GM19240 (cell line): ENCODE data around the gene COTL1.

ENCODE experiments used
- DNase-seq: peaks from one replicate; pipeline ENCODE4 v3.0.0; 2011; ENCODE audit warnings: low spot score; ENCODE audit not compliant: insufficient read length

The COTL1 gene, protein sequence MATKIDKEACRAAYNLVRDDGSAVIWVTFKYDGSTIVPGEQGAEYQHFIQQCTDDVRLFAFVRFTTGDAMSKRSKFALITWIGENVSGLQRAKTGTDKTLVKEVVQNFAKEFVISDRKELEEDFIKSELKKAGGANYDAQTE

DNA sequence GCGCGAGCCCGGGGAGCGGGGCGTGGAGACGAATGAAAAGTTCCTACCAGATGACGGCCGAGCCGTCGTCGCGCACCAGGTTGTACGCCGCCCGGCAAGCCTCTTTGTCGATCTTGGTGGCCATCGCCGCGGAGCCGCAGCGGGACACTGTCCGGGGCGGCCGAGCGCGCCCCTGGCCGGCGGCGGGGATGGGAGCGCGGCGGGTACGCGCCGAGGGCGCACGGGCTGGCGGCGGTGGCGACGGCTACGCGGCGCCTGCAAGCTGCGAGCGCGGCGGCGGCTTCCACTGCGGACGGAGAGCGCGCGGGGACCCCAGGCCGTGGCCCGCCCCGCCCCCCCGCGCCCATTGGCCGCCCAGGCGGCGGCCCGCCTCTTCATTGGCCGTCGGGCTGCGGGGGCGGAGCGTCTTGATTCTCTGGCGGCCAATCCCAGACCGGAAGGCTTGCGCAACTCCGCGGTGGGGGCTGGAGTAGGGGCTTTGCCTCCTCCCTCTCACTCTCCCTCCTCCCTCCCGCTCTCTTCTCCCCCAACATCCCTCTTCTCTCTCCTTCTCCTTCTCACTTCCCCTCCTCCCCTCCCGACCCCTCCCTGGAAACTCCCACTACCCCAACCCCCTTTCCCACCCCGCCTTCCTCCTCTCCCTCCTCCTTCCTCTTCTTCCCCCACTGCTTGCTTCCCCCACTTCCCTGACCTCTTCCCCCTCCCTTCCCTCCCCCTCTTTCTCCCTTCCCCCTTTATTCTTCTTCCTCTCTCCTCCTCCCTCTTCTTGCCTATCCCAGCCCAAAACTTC is at the start of gene COTL1:
Gene COTL1 (minus strand): TSS at position 288 of the 790 bp plus-strand sequence. CDS start 164 bp downstream, at position 124.
- DNase-seq: peak; percentile 90

- no peak for DNase-seq
Observed at GRCh38 chr16:84665843-84666242, 48.0 kb upstream of the COTL1 start.

GRCh38 chr16:84665359-84665758 is 47.5 kb upstream of the COTL1 start:
- DNase-seq: no peak

- peak; percentile 41 for DNase-seq
Observed at GRCh38 chr16:84663433-84664101, 45.7 kb upstream of the COTL1 start.

DNA sequence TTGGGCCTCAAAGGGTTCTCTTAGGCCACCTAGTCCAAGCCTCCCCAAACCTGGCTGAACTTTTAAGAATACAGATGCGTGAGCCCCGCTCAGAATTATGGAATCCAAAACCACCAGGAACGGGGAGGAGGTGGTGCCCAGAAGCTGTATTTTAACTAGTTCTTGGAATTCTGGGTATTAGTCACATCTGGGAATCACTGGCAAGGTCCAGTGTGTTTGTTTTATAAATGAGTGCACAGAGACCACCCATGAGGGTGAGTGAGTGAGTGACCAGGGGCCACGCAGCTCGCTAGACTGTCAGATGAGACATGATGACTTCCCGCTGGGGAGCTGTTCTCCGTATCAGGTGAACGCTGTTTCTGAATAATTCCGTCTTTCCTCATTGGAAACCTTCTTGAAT is 44.6 kb upstream of the COTL1 start:
- no peak for DNase-seq

DNA sequence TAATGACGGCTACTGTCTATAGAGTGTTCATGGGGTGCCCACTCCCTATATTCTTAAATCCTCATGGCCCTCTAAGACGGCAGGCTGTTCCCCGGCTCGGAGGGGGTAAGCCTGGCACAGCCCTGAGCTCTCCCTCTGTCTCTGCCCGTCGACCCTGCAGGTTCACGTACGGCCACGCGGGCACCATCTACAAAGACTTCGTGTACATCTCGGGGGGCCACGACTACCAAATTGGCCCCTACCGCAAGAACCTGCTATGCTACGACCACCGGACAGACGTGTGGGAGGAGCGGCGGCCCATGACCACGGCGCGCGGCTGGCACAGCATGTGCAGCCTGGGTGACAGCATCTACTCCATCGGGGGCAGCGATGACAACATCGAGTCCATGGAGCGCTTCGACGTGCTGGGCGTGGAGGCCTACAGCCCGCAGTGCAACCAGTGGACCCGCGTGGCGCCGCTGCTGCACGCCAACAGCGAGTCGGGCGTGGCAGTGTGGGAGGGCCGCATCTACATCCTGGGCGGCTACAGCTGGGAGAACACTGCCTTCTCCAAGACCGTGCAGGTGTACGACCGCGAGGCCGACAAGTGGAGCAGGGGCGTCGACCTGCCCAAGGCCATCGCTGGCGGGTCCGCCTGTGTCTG is 43.7 kb upstream of the COTL1 start:
- DNase-seq: no peak

GRCh38 chr16:84660973-84661372 is 43.1 kb upstream of the COTL1 start:
- no peak for DNase-seq

GRCh38 chr16:84659656-84660300 is 41.9 kb upstream of the COTL1 start:
- DNase-seq: no peak

DNA sequence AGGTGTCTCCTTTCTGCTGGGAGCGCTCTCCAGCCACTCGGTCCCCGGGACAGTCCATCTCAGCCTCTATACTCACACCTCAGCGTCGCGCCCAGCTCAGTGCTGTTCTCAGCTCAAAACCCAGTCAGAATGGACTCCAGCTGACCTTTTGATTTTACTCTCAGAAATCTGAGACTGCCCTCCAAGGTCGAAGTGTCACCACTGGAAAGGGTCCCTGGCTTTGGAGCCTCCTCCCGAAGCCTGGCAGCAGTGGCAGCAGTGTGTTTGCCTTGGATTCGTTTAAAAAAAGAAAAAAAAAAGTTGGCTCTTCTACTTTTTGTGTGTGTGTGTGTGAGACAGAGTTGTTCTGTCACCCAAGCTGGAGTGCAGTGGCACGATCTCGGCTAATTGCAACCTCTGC is 40.8 kb upstream of the COTL1 start:
- no peak for DNase-seq

GRCh38 chr16:84657229-84657837 is 39.5 kb upstream of the COTL1 start:
- DNase-seq: no peak

GRCh38 chr16:84656649-84657048 is 38.8 kb upstream of the COTL1 start:
- DNase-seq: no peak

DNA sequence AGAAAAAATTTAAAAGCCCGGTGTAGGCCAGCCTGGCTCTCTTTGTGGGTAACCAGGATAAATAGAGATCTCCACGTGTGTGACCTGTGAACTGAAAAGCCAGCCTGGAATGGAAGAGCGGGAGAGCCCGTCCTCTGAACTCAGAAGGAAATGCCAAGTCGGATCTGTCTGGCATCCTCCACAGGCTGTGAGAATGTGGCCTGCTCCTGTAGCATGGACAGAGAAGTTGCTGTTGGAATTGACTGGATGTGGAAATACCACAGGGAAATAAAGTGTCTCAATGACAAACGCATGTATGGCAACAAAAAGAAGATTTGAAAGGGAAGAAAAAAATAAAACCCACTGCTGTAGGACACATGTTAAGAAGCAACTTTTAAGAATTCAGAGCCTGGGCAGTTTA is 37.1 kb upstream of the COTL1 start:
- no peak for DNase-seq

DNA sequence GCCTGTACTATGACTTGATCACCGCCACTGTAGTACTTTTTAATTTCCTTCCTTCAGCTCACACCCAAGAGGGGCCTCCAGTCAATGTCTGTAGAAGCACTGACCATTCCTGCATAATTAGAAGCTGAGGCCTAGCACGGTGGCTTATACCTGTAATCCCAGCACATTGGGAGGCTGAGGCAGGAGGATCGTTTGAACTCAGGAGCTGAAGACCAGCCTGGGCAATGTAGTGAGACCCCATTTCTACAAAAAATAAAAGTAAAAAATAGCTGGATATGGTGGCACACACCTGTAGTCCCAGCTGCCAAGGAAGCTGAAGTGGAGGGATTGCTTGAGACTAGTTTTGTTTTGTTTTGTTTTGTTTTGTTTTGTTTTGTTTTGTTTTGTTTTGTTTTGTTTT is 36.4 kb upstream of the COTL1 start:
- no peak for DNase-seq

DNA sequence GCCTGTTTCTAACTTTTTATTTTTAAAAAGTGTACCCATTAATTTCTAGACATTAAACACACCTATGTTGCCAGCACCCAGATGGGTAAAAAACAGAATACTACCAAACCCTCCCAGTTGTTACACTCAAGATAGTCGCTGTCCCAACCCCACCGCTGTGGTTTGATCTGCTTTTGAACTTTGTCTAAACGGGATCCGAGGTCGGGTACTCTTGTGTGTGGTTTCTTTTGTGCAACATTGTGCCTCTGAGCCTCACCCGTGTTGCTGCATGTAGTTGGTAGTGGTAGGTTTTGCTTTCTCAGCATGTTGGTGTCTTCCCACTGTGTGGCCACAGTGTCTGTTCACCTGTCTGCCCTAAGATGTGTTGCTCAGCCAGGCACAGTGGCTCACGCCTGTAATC is 34.7 kb upstream of the COTL1 start:
- DNase-seq: no peak

DNA sequence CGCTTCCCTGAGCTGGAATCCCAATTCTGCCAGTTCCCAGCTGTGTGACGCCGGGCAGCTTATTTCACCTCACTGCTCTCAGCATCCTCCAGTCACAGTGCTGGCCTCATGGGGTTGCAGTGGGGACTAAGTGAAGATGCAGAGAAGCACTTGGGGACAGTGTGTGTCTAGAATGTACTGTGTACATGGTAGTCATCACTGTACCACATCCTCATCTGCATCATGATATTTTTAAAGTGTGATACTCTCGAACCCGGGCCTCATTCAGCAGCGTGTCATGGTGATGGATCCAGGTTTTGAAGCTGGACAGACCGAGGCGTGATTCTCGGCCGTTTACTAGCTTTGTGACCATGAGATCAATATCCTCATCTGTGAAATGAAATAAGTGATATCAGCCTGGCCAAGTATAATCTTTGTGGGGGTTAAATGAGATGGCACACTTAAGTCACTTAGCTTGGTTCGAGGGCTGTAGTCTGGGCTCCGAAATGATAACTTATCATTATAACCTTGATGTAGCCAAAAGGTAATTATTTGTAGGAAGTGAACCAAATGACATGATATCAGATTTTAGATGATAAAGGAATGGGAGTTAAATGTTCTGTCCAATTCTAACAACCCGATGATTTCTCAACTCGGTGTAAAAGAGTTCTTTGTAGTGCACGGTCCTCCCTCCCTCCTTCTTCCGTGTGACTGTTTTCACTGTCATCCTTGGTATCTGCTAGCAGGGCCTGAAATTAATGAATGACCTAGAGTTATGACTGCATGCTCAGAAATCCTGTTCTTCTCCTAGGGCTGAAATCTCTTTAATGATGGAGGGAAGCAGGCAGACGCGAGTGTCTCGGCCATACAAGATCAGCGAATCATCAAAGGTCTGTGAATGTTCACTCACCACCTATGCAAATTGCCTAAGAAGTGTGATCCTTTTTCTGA is 32.4 kb upstream of the COTL1 start:
- DNase-seq: no peak

DNA sequence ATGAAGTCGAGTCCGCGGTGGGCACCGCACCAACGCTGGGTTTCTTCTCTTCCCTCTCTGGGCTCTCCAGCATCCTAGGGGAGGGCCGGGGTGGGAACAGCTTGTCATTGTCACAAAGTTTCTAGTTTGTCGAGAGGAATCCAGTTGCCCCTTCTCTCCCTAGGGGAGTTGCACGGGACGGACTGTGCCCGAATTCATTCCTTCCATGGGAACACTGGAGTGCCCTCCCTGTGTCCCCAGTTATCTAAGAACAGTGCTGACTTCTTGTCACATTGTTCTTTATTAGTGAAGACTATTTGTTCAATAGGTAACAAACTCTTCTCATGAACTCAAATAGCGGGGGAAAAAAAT is 31.6 kb upstream of the COTL1 start:
- DNase-seq: no peak

GRCh38 chr16:84648595-84649510 is 31.0 kb upstream of the COTL1 start:
- peak; percentile 79 for DNase-seq

DNA sequence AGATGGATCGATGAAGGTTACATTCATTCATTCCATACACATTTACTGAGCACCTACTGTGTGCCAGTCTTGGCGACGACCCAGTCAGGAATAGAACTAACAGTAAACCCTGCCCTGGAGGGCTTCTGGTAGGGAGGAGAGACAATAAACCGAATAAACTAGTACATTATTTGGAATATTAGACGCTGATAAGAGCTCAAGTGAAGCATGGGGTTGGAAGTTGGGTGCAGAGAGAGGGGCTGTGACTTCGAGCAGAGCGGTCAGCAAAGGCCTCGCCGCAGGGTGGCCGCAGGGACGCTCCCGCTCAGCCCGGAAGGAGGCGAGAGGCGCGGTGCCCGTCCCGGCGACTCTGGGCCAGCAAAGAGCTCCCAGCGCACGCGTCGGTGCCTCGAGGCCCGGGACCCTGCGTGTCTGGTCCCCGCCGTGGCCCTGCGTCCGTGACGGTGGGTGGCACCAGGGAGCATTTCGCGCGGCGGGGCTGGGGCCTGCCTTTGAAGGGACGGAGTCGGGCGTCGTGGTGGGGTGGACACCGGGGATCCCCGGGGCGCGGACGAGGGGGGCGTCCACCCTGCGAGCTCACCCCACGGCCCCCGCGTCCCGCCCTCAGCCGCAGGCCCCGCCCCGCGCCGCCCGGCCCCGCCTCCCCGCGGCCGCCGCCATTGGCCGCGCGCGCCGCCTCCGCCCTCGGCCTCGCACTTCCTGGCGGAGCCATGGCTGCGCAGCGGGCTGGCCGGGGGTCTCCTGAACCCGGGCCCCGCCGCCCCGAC is 30.1 kb upstream of the COTL1 start, which contains the start of gene KLHL36:
Gene KLHL36 (plus strand): TSS at position 684 of the 767 bp plus-strand sequence. CDS start 2,357 bp downstream, outside the sequence.
- DNase-seq: peak; percentile 86
